SK-N-SH treated with all-trans-retinoic acid at 6 μM for 48 hours (cell line): ENCODE measurements around the gene POLK.

Experiments
- ARNTL ChIP-seq: fragments of 450-650 bp; formaldehyde crosslinking; IDR thresholded peaks from 2 replicates; pipeline ENCODE4 v1.5.0; 2020; ENCODE audit warnings: low read depth, mild to moderate bottlenecking, moderate library complexity, borderline replicate concordance
- OSR1 ChIP-seq: fragments of 250-450 bp; sonication (Bioruptor Pico); IDR thresholded peaks from 2 replicates; pipeline ENCODE4 v1.8.0; 2022; ENCODE audit warnings: moderate library complexity, mild to moderate bottlenecking, inconsistent platforms
- PPARA ChIP-seq: fragments of 250-450 bp; sonication (Bioruptor Pico); IDR thresholded peaks from 2 replicates; pipeline ENCODE4 v1.5.0; 2020; ENCODE audit warnings: mild to moderate bottlenecking, borderline replicate concordance
- RARB ChIP-seq: fragments of 250-450 bp; sonication (Bioruptor Pico); IDR thresholded peaks from 2 replicates; pipeline ENCODE4 v1.8.0; 2021; ENCODE audit warnings: mild to moderate bottlenecking, moderate library complexity
- TCF4 ChIP-seq: fragments of 250-450 bp; sonication (Bioruptor Pico); IDR thresholded peaks from 2 replicates; pipeline ENCODE4 v1.8.0; 2021; ENCODE audit warnings: mild to moderate bottlenecking, moderate library complexity, borderline replicate concordance
- TOX ChIP-seq: fragments of 250-450 bp; sonication (Bioruptor Pico); IDR thresholded peaks from 2 replicates; pipeline ENCODE4 v1.8.0; 2021; ENCODE audit warnings: mild to moderate bottlenecking, moderate library complexity, borderline replicate concordance
- ZFP3 ChIP-seq: fragments of 250-450 bp; sonication (Bioruptor Pico); IDR thresholded peaks from 2 replicates; pipeline ENCODE4 v1.5.0; 2020; ENCODE audit warnings: mild to moderate bottlenecking, moderate library complexity
- ZFP30 ChIP-seq: fragments of 450-650 bp; formaldehyde crosslinking; IDR thresholded peaks from 2 replicates; pipeline ENCODE4 v1.5.0; 2022; ENCODE audit warnings: mild to moderate bottlenecking, moderate library complexity
- TF ChIP-seq, protein P1 (sequence below): fragments of 250-450 bp; sonication (Bioruptor Pico); IDR thresholded peaks from 2 replicates; pipeline ENCODE4 v1.5.1; 2020; ENCODE audit warnings: low read depth, mild to moderate bottlenecking, moderate library complexity
- TF ChIP-seq, protein P2 (sequence below): fragments of 250-450 bp; sonication (Bioruptor Pico); IDR thresholded peaks from 2 replicates; pipeline ENCODE4 v1.5.0; 2020; ENCODE audit warnings: mild to moderate bottlenecking, moderate library complexity
- TF ChIP-seq, protein P3 (sequence below): fragments of 250-450 bp; sonication (Bioruptor Pico); IDR thresholded peaks from 2 replicates; pipeline ENCODE4 v1.8.0; 2020; ENCODE audit warnings: mild to moderate bottlenecking, moderate library complexity, borderline replicate concordance

- TF ChIP-seq RARB (CRISPR knock-in tag): no peak
- TF ChIP-seq TOX: no peak
- TF ChIP-seq, protein P1, sequence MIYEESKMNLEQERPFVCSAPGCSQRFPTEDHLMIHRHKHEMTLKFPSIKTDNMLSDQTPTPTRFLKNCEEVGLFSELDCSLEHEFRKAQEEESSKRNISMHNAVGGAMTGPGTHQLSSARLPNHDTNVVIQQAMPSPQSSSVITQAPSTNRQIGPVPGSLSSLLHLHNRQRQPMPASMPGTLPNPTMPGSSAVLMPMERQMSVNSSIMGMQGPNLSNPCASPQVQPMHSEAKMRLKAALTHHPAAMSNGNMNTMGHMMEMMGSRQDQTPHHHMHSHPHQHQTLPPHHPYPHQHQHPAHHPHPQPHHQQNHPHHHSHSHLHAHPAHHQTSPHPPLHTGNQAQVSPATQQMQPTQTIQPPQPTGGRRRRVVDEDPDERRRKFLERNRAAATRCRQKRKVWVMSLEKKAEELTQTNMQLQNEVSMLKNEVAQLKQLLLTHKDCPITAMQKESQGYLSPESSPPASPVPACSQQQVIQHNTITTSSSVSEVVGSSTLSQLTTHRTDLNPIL (CRISPR knock-in tag): no peak
- no peak for TF ChIP-seq TCF4 (CRISPR knock-in tag)
- TF ChIP-seq OSR1 (CRISPR knock-in tag): no peak
- no peak for TF ChIP-seq PPARA (CRISPR knock-in tag)
- TF ChIP-seq, protein P2, sequence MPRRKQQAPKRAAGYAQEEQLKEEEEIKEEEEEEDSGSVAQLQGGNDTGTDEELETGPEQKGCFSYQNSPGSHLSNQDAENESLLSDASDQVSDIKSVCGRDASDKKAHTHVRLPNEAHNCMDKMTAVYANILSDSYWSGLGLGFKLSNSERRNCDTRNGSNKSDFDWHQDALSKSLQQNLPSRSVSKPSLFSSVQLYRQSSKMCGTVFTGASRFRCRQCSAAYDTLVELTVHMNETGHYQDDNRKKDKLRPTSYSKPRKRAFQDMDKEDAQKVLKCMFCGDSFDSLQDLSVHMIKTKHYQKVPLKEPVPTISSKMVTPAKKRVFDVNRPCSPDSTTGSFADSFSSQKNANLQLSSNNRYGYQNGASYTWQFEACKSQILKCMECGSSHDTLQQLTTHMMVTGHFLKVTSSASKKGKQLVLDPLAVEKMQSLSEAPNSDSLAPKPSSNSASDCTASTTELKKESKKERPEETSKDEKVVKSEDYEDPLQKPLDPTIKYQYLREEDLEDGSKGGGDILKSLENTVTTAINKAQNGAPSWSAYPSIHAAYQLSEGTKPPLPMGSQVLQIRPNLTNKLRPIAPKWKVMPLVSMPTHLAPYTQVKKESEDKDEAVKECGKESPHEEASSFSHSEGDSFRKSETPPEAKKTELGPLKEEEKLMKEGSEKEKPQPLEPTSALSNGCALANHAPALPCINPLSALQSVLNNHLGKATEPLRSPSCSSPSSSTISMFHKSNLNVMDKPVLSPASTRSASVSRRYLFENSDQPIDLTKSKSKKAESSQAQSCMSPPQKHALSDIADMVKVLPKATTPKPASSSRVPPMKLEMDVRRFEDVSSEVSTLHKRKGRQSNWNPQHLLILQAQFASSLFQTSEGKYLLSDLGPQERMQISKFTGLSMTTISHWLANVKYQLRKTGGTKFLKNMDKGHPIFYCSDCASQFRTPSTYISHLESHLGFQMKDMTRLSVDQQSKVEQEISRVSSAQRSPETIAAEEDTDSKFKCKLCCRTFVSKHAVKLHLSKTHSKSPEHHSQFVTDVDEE (CRISPR knock-in tag): no peak
- TF ChIP-seq ZFP3 (CRISPR knock-in tag): no peak
- no peak for TF ChIP-seq ARNTL (CRISPR knock-in tag)
- TF ChIP-seq, protein P3, sequence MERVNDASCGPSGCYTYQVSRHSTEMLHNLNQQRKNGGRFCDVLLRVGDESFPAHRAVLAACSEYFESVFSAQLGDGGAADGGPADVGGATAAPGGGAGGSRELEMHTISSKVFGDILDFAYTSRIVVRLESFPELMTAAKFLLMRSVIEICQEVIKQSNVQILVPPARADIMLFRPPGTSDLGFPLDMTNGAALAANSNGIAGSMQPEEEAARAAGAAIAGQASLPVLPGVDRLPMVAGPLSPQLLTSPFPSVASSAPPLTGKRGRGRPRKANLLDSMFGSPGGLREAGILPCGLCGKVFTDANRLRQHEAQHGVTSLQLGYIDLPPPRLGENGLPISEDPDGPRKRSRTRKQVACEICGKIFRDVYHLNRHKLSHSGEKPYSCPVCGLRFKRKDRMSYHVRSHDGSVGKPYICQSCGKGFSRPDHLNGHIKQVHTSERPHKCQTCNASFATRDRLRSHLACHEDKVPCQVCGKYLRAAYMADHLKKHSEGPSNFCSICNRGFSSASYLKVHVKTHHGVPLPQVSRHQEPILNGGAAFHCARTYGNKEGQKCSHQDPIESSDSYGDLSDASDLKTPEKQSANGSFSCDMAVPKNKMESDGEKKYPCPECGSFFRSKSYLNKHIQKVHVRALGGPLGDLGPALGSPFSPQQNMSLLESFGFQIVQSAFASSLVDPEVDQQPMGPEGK: no peak
- TF ChIP-seq ZFP30 (CRISPR knock-in tag): no peak
Measured at GRCh38 chr5:75496026-75496425, 15.7 kb upstream of the POLK start.
